ENCODE data around the gene LCE7A. TPM values are rescaled to one million over a fixed set of nuclear protein-coding genes. Genes with fewer than 3 reads are reported as not detected.

LCE7A gene, protein sequence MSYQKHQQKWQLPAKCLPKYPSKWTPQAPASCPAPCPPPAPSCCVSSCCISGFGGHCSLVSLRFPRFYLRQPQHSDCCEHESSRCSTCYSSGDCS
- total RNA-seq (2014; rRNA removed; shearing (Covaris generic)) = not detected in 2 replicates

DNA sequence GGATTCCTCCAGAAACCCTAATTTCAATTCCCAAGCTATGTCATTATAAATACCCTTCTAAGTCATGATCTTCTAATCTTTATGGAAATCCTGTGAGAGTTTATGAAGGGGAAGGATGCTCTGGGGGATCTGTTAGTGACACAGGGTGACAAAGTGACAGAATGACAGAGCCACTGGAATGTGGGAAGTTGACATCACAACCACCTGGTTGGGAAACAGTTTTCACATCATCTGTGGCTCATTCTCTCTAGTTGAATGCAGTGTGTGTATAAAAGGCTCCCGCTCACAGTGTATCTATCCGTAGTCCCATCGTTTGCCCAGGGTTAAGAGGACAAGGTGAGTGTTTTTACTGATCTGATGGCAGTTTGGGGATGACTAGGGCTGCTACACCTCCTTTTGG is at the start of gene LCE7A:
Gene LCE7A, plus strand, starts transcription at position 301 of the 400 bp plus-strand sequence. CDS start 702 bp downstream, outside the sequence.
- Histone ChIP-seq H3K4me1 (no peaks in the 10 kb centered on the region), H3K27me3 (no peaks in the 10 kb centered on the region), H3K4me3 (no peak within 1 kb of the TSS), H3K9me3 (replicated peaks) (no peaks in the 10 kb centered on the region), H3K27ac (no peak within 1 kb of the TSS), H3K36me3 (no peaks in the 10 kb centered on the region)
- no peak for DNase-seq

DNA sequence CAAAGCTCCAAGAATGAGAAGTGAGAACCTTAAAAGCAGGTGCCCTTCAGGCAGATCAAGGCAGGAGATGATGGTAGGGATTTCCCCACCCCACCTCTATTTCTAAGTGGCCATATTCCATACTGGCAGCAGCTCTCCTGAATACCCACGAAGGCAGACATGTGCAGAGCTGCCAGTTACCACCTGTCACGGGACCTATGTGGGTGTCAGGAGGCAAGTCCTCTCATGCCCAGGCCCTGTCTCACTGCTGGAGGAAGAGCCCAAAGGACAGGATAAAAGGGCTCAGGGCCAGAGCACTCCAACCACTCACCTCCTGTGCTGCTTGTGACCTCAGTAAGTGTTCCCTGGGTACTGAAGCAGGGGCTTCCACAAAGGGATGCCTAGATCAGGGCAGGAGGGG is 48.7 kb upstream of the LCE7A start:
- H3K9me3 ChIP-seq (replicated peaks) = no peaks in the 10 kb centered on the region
- H3K27ac ChIP-seq = no peak overlapping the region
- no peaks in the 10 kb centered on the region for H3K27me3 ChIP-seq
- H3K36me3 ChIP-seq = no peaks in the 10 kb centered on the region
- H3K4me3 ChIP-seq = no peak overlapping the region
- DNase-seq = no peak
- no peaks in the 10 kb centered on the region for H3K4me1 ChIP-seq

DNA sequence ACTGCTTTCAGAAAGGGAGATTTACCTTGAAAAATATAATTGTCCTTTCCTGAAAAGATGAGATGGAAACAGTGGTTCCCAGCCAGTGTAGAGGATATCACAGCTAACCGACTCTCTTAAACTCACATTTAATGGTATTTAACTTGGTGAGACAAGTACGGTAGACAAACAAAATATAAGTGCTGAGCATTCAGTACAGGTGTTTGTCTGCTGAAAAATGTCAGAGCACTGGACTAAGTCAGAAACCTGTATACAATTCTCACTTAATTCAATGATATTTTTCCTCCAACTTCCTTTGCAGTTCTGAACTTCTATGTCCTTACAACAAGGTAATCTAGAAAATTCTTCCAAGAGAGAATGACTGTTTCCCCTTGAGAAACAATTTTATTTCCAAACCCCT is 48.1 kb upstream of the LCE7A start, which contains the start of gene LCE1B:
Gene LCE1B, plus strand, starts transcription at position 301 of the 400 bp plus-strand sequence. CDS start 476 bp downstream, outside the sequence.
- Histone ChIP-seq H3K27ac (no peak within 1 kb of the TSS), H3K9me3 (replicated peaks) (no peaks in the 10 kb centered on the region), H3K4me1 (no peaks in the 10 kb centered on the region), H3K36me3 (no peaks in the 10 kb centered on the region), H3K4me3 (no peak within 1 kb of the TSS), H3K27me3 (no peaks in the 10 kb centered on the region)
- no peak for DNase-seq

DNA sequence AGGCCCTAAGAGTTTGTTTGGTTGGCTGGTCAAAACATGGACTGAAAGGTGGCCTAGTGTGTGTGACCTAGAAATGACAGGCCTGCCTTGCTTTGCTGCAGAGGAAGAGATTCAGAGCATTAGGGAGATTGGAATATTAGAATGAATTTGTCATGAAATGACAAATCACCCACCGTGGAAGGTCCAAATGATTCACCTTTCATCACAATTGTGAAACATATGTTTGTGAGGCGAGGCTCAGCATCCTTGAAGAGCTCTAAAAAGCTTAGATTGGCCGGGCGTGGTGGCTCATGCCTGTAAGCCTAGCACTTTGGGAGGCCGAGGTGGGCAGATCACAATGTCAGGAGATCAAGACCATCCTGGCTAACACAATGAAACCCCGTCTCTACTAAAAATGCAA is 42.5 kb upstream of the LCE7A start:
- H3K4me1 ChIP-seq = no peaks in the 10 kb centered on the region
- H3K27me3 ChIP-seq = no peaks in the 10 kb centered on the region
- H3K36me3 ChIP-seq = no peaks in the 10 kb centered on the region
- no peaks in the 10 kb centered on the region for H3K9me3 ChIP-seq (replicated peaks)
- H3K4me3 ChIP-seq = no peak overlapping the region
- H3K27ac ChIP-seq = no peak overlapping the region
- DNase-seq = no peak

GRCh38 chr1:152823294-152823693 is 36.5 kb upstream of the LCE7A start:
- no peaks in the 10 kb centered on the region for H3K27me3 ChIP-seq

DNA sequence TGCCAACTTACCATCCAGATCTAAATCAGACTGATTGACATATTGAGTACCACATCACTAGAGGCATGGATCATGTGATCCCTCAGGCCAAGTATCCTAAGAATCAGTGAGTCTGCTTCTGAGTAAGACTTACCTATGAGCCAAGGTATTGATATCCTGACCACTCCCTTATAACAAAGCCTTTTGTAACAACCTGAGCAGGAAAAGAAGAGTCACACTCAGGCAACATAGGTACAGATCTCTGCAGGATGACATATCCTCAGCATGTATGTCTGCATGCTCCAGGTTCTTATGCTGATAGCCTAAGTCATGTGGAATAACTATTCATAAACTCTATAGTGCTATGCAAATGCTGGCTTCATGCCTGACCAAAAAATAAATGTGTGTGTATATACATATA is 34.8 kb upstream of the LCE7A start:
- DNase-seq = no peak
- H3K9me3 ChIP-seq (replicated peaks) = no peaks in the 10 kb centered on the region
- H3K4me1 ChIP-seq = no peaks in the 10 kb centered on the region
- no peak overlapping the region for H3K27ac ChIP-seq
- H3K27me3 ChIP-seq = no peaks in the 10 kb centered on the region
- no peaks in the 10 kb centered on the region for H3K36me3 ChIP-seq
- H3K4me3 ChIP-seq = no peak overlapping the region

More at GRCh38 chr1:152823294-152823693, 36.5 kb upstream of the LCE7A start:
- H3K4me3 ChIP-seq = no peak overlapping the region
- DNase-seq = no peak
- no peaks in the 10 kb centered on the region for H3K9me3 ChIP-seq (replicated peaks)
- no peaks in the 10 kb centered on the region for H3K4me1 ChIP-seq
- H3K27ac ChIP-seq = no peak overlapping the region
- H3K36me3 ChIP-seq = no peaks in the 10 kb centered on the region

- no peak for DNase-seq
Observed at GRCh38 chr1:152827173-152827572, 32.6 kb upstream of the LCE7A start, which contains the start of gene LCE1A. LCE1A (plus strand) TSS chr1:152827473; CDS start chr1:152827473, 0 bp downstream.

GRCh38 chr1:152836870-152837269 is 22.9 kb upstream of the LCE7A start:
- Histone ChIP-seq H3K27ac (no peak overlapping the region), H3K36me3 (no peaks in the 10 kb centered on the region), H3K4me3 (no peak overlapping the region), H3K4me1 (no peaks in the 10 kb centered on the region), H3K27me3 (no peaks in the 10 kb centered on the region), H3K9me3 (replicated peaks) (no peaks in the 10 kb centered on the region)
- DNase-seq = no peak

More at GRCh38 chr1:152827173-152827572, 32.6 kb upstream of the LCE7A start, which contains the start of gene LCE1A:
- H3K4me3 ChIP-seq = no peak within 1 kb of the TSS
- H3K9me3 ChIP-seq (replicated peaks) = no peaks in the 10 kb centered on the region
- H3K27me3 ChIP-seq = no peaks in the 10 kb centered on the region
- no peaks in the 10 kb centered on the region for H3K36me3 ChIP-seq
- no peak within 1 kb of the TSS for H3K27ac ChIP-seq
- no peaks in the 10 kb centered on the region for H3K4me1 ChIP-seq

GRCh38 chr1:152842556-152842955 is 17.2 kb upstream of the LCE7A start, which contains the start of gene LCE6A:
LCE6A (plus strand) TSS chr1:152842856; CDS start chr1:152843521, 665 bp downstream.
- Histone ChIP-seq H3K36me3 (no peaks in the 10 kb centered on the region), H3K4me3 (no peak within 1 kb of the TSS), H3K27ac (no peak within 1 kb of the TSS), H3K4me1 (no peaks in the 10 kb centered on the region), H3K9me3 (replicated peaks) (no peaks in the 10 kb centered on the region), H3K27me3 (no peaks in the 10 kb centered on the region)
- no peak for DNase-seq

- DNase-seq = no peak
- H3K27me3 ChIP-seq = no peaks in the 10 kb centered on the region
Observed at GRCh38 chr1:152855661-152856060, 4.1 kb upstream of the LCE7A start.

GRCh38 chr1:152858062-152858461 is 1.7 kb upstream of the LCE7A start:
- Histone ChIP-seq H3K27me3 (no peaks in the 10 kb centered on the region), H3K27ac (no peak overlapping the region), H3K9me3 (replicated peaks) (no peaks in the 10 kb centered on the region), H3K4me1 (no peaks in the 10 kb centered on the region), H3K36me3 (no peaks in the 10 kb centered on the region), H3K4me3 (no peak overlapping the region)
- DNase-seq = no peak

More at GRCh38 chr1:152855661-152856060, 4.1 kb upstream of the LCE7A start:
- no peaks in the 10 kb centered on the region for H3K4me1 ChIP-seq
- H3K36me3 ChIP-seq = no peaks in the 10 kb centered on the region
- H3K9me3 ChIP-seq (replicated peaks) = no peaks in the 10 kb centered on the region
- H3K4me3 ChIP-seq = no peak overlapping the region
- no peak overlapping the region for H3K27ac ChIP-seq

GRCh38 chr1:152860129-152860528 is 333 bp downstream of the LCE7A start:
- no peaks in the 10 kb centered on the region for H3K4me1 ChIP-seq
- H3K36me3 ChIP-seq = no peaks in the 10 kb centered on the region
- no peaks in the 10 kb centered on the region for H3K27me3 ChIP-seq
- no peak for DNase-seq
- no peak overlapping the region for H3K27ac ChIP-seq
- no peak overlapping the region for H3K4me3 ChIP-seq
- no peaks in the 10 kb centered on the region for H3K9me3 ChIP-seq (replicated peaks)

- no peaks in the 10 kb centered on the region for H3K27me3 ChIP-seq
- no peaks in the 10 kb centered on the region for H3K36me3 ChIP-seq
- H3K9me3 ChIP-seq (replicated peaks) = no peaks in the 10 kb centered on the region
- no peak for DNase-seq
- H3K4me3 ChIP-seq = no peak overlapping the region
- H3K27ac ChIP-seq = no peak overlapping the region
- H3K4me1 ChIP-seq = no peaks in the 10 kb centered on the region
Observed at GRCh38 chr1:152861374-152861773, 1.6 kb downstream of the LCE7A start.

GRCh38 chr1:152864443-152864842 is 4.6 kb downstream of the LCE7A start:
- Histone ChIP-seq H3K4me3 (no peak overlapping the region), H3K27ac (no peak overlapping the region), H3K9me3 (replicated peaks) (no peaks in the 10 kb centered on the region), H3K27me3 (no peaks in the 10 kb centered on the region), H3K36me3 (no peaks in the 10 kb centered on the region), H3K4me1 (no peaks in the 10 kb centered on the region)
- no peak for DNase-seq

- H3K4me1 ChIP-seq = no peaks in the 10 kb centered on the region
- no peak overlapping the region for H3K4me3 ChIP-seq
- no peak for DNase-seq
- no peaks in the 10 kb centered on the region for H3K9me3 ChIP-seq (replicated peaks)
- no peaks in the 10 kb centered on the region for H3K36me3 ChIP-seq
- H3K27me3 ChIP-seq = no peaks in the 10 kb centered on the region
- H3K27ac ChIP-seq = no peak overlapping the region
Observed at GRCh38 chr1:152866321-152866720, 6.5 kb downstream of the LCE7A start.

- Histone ChIP-seq H3K36me3 (no peaks in the 10 kb centered on the region), H3K9me3 (replicated peaks) (no peaks in the 10 kb centered on the region), H3K27ac (no peak overlapping the region), H3K27me3 (no peaks in the 10 kb centered on the region), H3K4me3 (no peak overlapping the region), H3K4me1 (no peaks in the 10 kb centered on the region)
- peak; percentile 56 to 81 for DNase-seq
Observed at GRCh38 chr1:152869808-152870419, 10.1 kb downstream of the LCE7A start.

Measured in SJCRH30 (cell line).